Smooth muscle cell (in vitro differentiated cells): Measurements from ENCODE around the gene ACOT7. TPM values are rescaled to one million over a fixed set of nuclear protein-coding genes. Genes with fewer than 3 reads are reported as not detected.
"Not testable (repeated sequence)": the region's sequence is repeated elsewhere in the genome, so short reads cannot be mapped to it uniquely, and the experiment has no call there.

Experiments
- DNase-seq: peaks from one replicate; lab custom pipeline; 2025; ENCODE audit not compliant: unreplicated experiment; lab: John Stamatoyannopoulos, UW
- H2AFZ ChIP-seq: fragments of 200-600 bp; sonication (generic); 2 replicates; pipeline ENCODE4 v1.6.0; 2016; ENCODE audit warnings: antibody characterized with exemption, low read depth, mild to moderate bottlenecking
- H3F3A ChIP-seq: fragments of 200-600 bp; sonication (generic); 2 replicates; pipeline ENCODE4 v1.6.0; 2017; ENCODE audit warnings: antibody characterized with exemption, low read depth
- H3K27ac ChIP-seq: fragments of 200-600 bp; sonication (generic); 2 replicates; pipeline ENCODE4 v1.5.1; 2016; ENCODE audit warnings: low read depth, mild to moderate bottlenecking
- H3K27me3 ChIP-seq: fragments of 200-600 bp; sonication (generic); 2 replicates; pipeline ENCODE4 v1.6.1; 2016; ENCODE audit warnings: low read depth, mild to moderate bottlenecking
- H3K36me3 ChIP-seq: fragments of 200-600 bp; sonication (generic); 2 replicates; pipeline ENCODE4 v1.5.1; 2016; ENCODE audit warnings: low read depth
- H3K4me1 ChIP-seq: fragments of 200-600 bp; sonication (generic); 2 replicates; pipeline ENCODE4 v1.5.1; 2016; ENCODE audit warnings: low read depth
- H3K4me2 ChIP-seq: fragments of 200-600 bp; sonication (generic); 2 replicates; pipeline ENCODE4 v1.6.0; 2016; ENCODE audit warnings: mild to moderate bottlenecking
- H3K4me3 ChIP-seq: fragments of 200-600 bp; sonication (generic); 2 replicates; pipeline ENCODE4 v1.5.1; 2016; ENCODE audit warnings: mild to moderate bottlenecking
- H3K79me2 ChIP-seq: fragments of 200-600 bp; sonication (generic); 2 replicates; pipeline ENCODE4 v1.6.0; 2016; ENCODE audit warnings: low read depth, mild to moderate bottlenecking
- H3K9ac ChIP-seq: fragments of 200-600 bp; sonication (generic); 2 replicates; pipeline ENCODE4 v1.6.0; 2016; ENCODE audit warnings: low read depth
- H3K9me3 ChIP-seq: fragments of 200-600 bp; sonication (generic); replicated peaks from 2 replicates; pipeline ENCODE4 v1.5.1; 2016; ENCODE audit warnings: low read depth
- H4K20me1 ChIP-seq: fragments of 200-600 bp; sonication (generic); 2 replicates; pipeline ENCODE4 v1.6.0; 2016; ENCODE audit warnings: low read depth
- WGBS: methylation state at CpG from one replicate; pipeline ENCODE4 v1.1.7; 2016; ENCODE audit warnings: low lambda C conversion rate; 5-methylcytosine and 5-hydroxymethylcytosine counted together
- polyA plus RNA-seq: library from polyadenylated mRNA; unstranded; fragments of >200 nt; fragmentation: Nextera tagmentation; extraction: Ambion mirVana; gene quantifications from 2 replicates; pipeline ENCODE4 v1.2.1, GENCODE V29; 2016
- total RNA-seq: library from RNA; depleted of rRNA; stranded (reverse); fragments of >200 nt; gene quantifications from 2 replicates; pipeline ENCODE4 v1.2.3, GENCODE V29; 2014
- TF ChIP-seq, protein P1 (sequence below): fragments of 200-600 bp; sonication (generic); IDR thresholded peaks from 2 replicates; pipeline ENCODE4 v1.5.1; 2017; ENCODE audit warnings: borderline replicate concordance, mild to moderate bottlenecking, antibody characterized with exemption; ENCODE audit not compliant: insufficient read depth, poor library complexity, severe bottlenecking

The ACOT7 gene
- total and polyA plus RNA-seq, 2 experiments from 2014 or later = 19.5 to 53.8 TPM

DNA sequence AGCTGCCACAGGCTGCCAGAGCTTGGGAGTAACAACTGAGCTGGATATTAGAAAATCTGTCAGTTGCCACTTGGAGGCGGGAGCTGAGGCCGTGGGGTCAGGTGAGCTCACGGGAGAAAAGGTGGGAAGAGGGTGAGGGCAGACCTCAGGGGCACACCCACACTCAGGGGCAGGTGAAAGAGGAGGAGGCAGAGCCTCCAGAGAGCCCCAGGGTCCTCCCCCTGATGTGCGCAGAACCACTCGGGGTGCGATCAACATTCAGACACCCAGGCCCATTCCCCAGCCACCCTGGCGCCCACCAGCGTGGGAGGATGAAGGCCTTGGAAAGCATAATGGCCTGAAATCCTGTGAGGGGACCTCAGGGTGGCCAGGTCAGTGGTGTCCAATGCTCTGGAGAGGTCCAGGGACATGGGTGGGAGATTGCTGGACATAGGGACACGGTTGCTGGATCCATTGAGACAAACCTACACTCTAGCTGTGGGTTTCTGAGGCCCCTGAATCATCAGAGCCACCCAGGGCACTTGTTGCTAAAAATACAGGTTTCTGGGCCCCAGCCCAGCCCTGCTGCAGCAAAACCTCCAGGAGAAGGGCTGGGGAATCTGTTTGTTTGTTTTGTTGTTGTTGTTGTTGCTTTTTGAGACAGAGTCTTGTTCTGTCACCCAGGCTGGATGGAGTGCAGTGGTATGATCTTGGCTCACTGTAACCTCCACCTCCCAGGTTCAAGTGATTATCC lies 83.3 kb downstream of the ACOT7 start:
- H3F3A ChIP-seq = no peaks in the 10 kb centered on the region
- H3K4me1 ChIP-seq = no peaks in the 10 kb centered on the region
- no peaks in the 10 kb centered on the region for H3K79me2 ChIP-seq
- H3K27me3 ChIP-seq = no peaks in the 10 kb centered on the region
- no peaks in the 10 kb centered on the region for H3K9me3 ChIP-seq
- 93% methylated on average over 9 of the region's 9 CpGs for WGBS
- H3K36me3 ChIP-seq = no peaks in the 10 kb centered on the region
- H2AFZ ChIP-seq = no peak overlapping the region
- H3K4me3 ChIP-seq = no peak overlapping the region
- no peak for DNase-seq
- no peaks in the 10 kb centered on the region for H4K20me1 ChIP-seq
- no peak overlapping the region for H3K9ac ChIP-seq
- no peak overlapping the region for H3K27ac ChIP-seq
- TF ChIP-seq, protein P1, sequence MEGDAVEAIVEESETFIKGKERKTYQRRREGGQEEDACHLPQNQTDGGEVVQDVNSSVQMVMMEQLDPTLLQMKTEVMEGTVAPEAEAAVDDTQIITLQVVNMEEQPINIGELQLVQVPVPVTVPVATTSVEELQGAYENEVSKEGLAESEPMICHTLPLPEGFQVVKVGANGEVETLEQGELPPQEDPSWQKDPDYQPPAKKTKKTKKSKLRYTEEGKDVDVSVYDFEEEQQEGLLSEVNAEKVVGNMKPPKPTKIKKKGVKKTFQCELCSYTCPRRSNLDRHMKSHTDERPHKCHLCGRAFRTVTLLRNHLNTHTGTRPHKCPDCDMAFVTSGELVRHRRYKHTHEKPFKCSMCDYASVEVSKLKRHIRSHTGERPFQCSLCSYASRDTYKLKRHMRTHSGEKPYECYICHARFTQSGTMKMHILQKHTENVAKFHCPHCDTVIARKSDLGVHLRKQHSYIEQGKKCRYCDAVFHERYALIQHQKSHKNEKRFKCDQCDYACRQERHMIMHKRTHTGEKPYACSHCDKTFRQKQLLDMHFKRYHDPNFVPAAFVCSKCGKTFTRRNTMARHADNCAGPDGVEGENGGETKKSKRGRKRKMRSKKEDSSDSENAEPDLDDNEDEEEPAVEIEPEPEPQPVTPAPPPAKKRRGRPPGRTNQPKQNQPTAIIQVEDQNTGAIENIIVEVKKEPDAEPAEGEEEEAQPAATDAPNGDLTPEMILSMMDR = no peak
- H3K4me2 ChIP-seq = no peak overlapping the region

DNA sequence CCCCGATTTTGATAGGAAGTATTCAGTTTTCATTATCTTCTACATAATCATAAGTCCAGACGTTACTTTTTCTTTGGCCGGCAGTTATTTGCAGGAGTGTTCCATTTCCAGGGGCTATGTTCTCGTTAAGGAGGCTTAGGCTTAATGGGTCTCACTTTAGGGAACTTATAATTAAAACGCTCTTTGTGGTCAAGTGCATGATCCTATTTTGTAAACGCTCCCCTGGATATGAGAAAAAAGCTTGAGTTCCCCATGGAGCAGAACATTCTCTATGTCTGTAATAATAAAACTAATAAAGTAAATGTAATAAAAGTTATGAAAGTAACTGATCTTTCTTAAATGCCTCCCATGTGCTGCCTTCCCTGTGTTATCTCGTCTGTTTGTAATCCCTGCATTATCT lies 84.0 kb downstream of the ACOT7 start:
- H3K9me3 ChIP-seq = no peaks in the 10 kb centered on the region
- H3K27ac ChIP-seq = no peak overlapping the region
- no peak overlapping the region for H3K9ac ChIP-seq
- H3K4me1 ChIP-seq = no peaks in the 10 kb centered on the region
- 68% methylated on average over 7 of the region's 7 CpGs for WGBS
- TF ChIP-seq, protein P1 = no peak
- no peak overlapping the region for H3K4me3 ChIP-seq
- H3K4me2 ChIP-seq = no peak overlapping the region
- H3K27me3 ChIP-seq = no peaks in the 10 kb centered on the region
- H4K20me1 ChIP-seq = no peaks in the 10 kb centered on the region
- H2AFZ ChIP-seq = no peak overlapping the region
- DNase-seq = no peak
- H3K79me2 ChIP-seq = no peaks in the 10 kb centered on the region
- no peaks in the 10 kb centered on the region for H3F3A ChIP-seq
- H3K36me3 ChIP-seq = no peaks in the 10 kb centered on the region

DNA sequence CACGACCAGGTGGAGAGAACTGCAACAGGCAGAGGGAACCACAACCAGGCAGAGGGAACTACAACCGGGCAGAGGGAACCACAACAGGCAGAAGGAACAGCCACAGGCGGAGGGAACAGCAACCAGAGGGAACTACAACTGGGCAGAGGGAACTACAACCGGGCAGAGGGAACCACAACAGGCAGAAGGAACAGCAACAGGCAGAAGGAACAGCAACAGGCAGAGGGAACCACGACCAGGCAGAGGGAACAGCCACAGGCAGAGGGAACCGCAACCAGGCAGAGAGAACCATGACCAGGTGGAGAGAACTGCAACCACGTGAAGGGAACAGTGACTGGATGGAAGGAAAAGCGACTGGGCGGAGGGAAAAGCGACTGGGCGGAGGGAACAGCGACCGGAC lies 85.1 kb downstream of the ACOT7 start:
- Histone ChIP-seq H4K20me1 (no peaks in the 10 kb centered on the region), H3F3A (no peaks in the 10 kb centered on the region), H2AFZ (no peak overlapping the region), H3K4me1 (no peaks in the 10 kb centered on the region), H3K4me2 (no peak overlapping the region), H3K36me3 (no peaks in the 10 kb centered on the region), H3K27me3 (no peaks in the 10 kb centered on the region), H3K79me2 (no peaks in the 10 kb centered on the region), H3K4me3 (no peak overlapping the region), H3K9me3 (no peaks in the 10 kb centered on the region), H3K27ac (no peak overlapping the region), H3K9ac (no peak overlapping the region)
- DNase-seq = no peak
- 93% methylated on average over 13 of the region's 13 CpGs for WGBS
- TF ChIP-seq, protein P1 = no peak

- not testable (repeated sequence) for H3F3A ChIP-seq, H2AFZ ChIP-seq, H3K4me1 ChIP-seq, H3K27me3 ChIP-seq, H3K36me3 ChIP-seq, H3K4me2 ChIP-seq, H3K9me3 ChIP-seq, H3K9ac ChIP-seq, H3K4me3 ChIP-seq, H3K79me2 ChIP-seq, H4K20me1 ChIP-seq, DNase-seq, H3K27ac ChIP-seq
- WGBS = 97% methylated on average over 7 of the region's 7 CpGs
Measured at GRCh38 chr1:6307682-6308081, 85.9 kb downstream of the ACOT7 start.
